GM18507 (cell line): ENCODE measurements around the gene MNAT1.

Experiments used
- DNase-seq: peaks from one replicate; pipeline ENCODE4 v3.0.0; 2011; ENCODE audit warnings: low read depth; ENCODE audit not compliant: insufficient read length; ENCODE audit errors: extremely low spot score
- FAIRE-seq: peaks from 2 replicates; lab custom pipeline; 2011; peaks lifted over from hg19 to GRCh38; lab: Jason Lieb, UNC

The MNAT1 gene

DNA sequence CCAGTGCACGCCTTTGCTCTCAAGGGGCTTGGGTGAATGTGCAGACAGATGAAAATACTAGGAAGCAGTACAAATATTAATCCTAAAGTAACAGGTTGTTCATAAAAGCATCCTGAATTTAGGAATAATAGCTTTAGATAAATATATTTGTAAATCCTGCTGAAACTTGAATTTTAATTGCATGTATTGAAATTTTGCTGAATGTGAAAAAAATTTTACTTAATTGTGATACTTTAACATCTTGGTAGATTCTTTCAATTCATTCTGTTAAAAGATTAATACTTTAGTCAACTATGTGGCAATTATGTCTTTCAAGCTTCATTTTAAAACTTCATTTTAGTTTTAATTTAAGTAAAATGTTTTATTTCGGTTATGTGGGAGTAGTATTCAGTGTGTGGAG lies 251.9 kb downstream of the MNAT1 start:
- DNase-seq (no peak), FAIRE-seq (no peak)

GRCh38 chr14:60989599-60989998 lies 255.0 kb downstream of the MNAT1 start:
- DNase-seq (no peak), FAIRE-seq (no peak)

DNA sequence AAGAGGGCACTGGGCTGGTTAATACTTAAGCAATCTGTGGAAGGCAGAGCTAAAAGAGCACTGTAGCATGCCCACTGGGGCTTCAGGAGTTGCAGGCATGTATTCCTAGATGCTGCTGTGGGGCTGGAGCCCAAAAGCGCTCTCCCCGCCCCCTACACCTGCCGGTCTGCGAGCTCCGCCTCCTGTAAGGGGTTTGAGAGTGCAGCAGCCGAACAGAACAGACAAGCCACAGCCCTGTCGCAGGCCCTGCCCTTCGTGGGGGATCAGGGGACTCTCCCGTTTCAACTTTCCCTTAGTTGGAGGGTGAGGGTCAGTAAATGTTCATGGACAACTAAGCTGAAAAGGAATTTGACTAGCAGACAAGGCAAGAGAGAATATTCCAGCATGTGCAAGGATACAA lies 264.1 kb downstream of the MNAT1 start:
- DNase-seq (no peak), FAIRE-seq (no peak)

- DNase-seq (no peak), FAIRE-seq (no peak)
Measured at GRCh38 chr14:60999536-60999935, 265.0 kb downstream of the MNAT1 start.

DNA sequence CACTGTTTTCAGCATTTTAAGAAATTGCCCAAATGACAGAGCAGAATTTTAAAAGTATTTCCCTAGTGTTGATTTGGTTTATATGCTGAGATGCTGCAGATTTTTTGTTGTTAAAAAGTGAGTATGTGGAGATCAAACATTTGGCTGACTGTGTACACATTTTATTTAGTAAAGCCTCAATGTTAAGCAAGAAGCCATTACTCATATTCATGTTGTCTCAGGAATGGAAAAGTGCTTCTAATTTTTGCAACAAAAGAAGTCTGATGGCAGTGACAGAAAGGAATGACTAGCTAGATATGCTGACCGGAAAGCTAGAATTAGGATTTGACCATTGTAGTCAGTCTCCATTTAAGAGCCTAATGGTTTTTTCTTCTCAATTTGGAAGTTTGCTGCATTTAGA lies 269.0 kb downstream of the MNAT1 start:
- FAIRE-seq, result no peak
- DNase-seq, result no peak

DNA sequence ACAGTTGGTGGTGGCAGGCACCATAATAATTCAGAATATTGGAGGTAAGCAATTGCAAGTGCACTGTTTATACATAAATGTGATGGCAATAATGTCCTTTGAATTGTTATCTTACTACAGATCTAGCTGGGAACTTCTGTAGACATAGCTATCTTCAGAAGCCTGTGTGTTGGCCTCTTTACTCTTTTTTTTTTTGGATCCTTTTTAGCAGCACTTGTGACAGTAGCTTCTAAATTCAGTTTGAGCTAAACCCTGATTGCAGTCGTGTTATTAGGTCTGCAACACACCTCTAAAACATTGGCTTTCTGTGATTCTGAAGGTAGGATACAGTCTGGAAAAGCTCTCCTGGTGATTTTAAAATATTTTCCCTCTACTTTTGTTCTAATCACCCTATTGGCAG lies 285.0 kb downstream of the MNAT1 start:
- no peak for FAIRE-seq
- DNase-seq, result no peak
